GM23248 (cell line): ENCODE measurements around the gene SEMA6B.

Source experiments
- EZH2 ChIP-seq: fragments of 200-600 bp; sonication (generic); IDR thresholded peaks from 2 replicates; pipeline ENCODE4 v1.6.1; 2018; ENCODE audit warnings: antibody characterized with exemption, mild to moderate bottlenecking; ENCODE audit not compliant: insufficient read depth, poor library complexity, severe bottlenecking
- EZH2phosphoT487 ChIP-seq: fragments of 200-600 bp; sonication (generic); IDR thresholded peaks from 2 replicates; pipeline ENCODE4 v1.6.1; 2018; ENCODE audit warnings: antibody characterized with exemption, moderate library complexity, mild to moderate bottlenecking, low read depth; ENCODE audit not compliant: insufficient read depth

- TF ChIP-seq EZH2 (no peak), EZH2phosphoT487 (no peak)
These were observed 19.5 kb downstream of the SEMA6B start, which contains the start of gene LRG1 for GRCh38 chr19:4539693-4540581.
